NCI-H345 (cell line): ENCODE data around the gene CHRNB1.

Experiments
- DNase-seq: peaks from one replicate; lab custom pipeline; 2025; lab: John Stamatoyannopoulos, UW

Gene CHRNB1

GRCh38 chr17:7438656-7439460 lies 6.0 kb upstream of the CHRNB1 start:
- DNase-seq, result no peak

DNA sequence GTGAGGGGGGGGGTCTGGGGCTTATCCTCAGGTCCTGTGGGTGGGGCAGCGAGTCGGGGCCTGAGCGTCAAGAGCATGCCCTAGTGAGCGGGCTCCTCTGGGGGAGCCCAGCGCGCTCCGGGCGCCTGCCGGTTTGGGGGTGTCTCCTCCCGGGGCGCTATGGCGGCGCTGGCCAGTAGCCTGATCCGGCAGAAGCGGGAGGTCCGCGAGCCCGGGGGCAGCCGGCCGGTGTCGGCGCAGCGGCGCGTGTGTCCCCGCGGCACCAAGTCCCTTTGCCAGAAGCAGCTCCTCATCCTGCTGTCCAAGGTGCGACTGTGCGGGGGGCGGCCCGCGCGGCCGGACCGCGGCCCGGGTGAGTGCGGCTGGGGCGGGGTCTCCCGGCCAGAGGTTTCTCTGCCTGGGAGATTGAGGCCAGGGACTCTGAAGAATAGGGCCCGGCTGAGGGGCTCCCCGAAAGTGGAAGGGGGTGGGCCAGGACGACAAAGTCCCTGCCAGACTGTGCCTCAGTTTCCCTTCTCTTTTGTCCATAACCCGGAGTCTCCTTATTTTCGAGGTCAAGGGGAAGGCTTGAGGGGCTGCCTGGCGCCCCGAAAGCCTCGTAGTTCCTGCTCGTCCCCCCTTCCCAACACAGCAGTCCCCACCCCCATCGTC lies 5.3 kb upstream of the CHRNB1 start, which contains the start of gene FGF11:
FGF11 (plus strand) TSS at position 51 of the 651 bp plus-strand sequence; CDS start at position 160, 109 bp downstream.
- DNase-seq, result no peak

DNA sequence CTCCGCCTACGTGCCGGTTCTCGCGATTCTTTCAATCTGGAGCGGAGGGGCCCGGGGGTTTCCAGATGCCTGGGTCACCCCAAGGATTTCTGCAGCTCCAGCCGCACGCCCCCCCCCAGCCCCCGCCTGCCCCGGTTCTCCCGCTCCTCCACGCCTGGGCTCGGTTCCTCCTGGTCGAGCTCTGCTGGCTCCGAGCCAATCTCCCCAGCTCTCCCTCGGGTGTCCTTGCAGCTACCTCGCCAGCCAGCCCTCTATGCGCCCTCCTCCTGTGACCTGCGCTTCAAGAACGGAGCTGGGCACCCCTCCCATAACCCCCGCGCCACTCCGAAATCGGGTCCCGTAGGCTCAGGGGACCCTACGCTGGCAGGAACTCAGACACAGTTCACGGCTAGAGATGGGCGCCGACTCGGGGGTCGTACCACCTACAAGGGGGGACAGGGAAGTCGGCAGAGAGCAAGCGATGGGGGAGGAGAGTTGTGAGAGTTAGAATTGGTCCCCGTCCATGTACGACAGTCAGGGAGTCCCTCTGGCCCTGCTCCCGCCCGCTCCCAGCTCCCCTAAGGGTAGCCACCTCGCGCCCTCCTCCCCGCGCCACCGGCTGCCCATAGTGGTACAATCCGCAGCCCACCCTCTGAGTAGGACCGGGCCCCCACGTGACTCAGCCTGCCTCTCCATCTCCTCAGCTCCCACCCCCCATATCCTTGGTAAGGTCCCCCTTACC lies 4.6 kb upstream of the CHRNB1 start:
- DNase-seq, result peak; percentile 21

GRCh38 chr17:7440834-7441195 lies 4.0 kb upstream of the CHRNB1 start:
- no peak for DNase-seq

DNA sequence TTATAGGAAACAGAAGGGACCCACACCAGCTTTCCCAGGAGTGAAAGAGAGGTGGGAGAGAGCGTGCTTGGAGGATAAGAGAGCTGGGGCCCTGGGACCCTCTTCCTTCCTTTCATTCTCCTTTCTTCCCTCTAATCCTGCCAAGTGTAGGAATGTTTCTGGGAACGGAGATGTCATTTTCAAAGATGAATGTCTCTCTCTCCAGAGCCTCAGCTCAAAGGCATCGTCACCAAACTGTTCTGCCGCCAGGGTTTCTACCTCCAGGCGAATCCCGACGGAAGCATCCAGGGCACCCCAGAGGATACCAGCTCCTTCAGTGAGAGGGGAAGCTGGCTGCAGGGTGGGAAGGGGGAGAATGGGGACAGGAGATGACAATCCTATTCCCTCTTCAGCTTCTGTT lies 3.6 kb upstream of the CHRNB1 start:
- no peak for DNase-seq

DNA sequence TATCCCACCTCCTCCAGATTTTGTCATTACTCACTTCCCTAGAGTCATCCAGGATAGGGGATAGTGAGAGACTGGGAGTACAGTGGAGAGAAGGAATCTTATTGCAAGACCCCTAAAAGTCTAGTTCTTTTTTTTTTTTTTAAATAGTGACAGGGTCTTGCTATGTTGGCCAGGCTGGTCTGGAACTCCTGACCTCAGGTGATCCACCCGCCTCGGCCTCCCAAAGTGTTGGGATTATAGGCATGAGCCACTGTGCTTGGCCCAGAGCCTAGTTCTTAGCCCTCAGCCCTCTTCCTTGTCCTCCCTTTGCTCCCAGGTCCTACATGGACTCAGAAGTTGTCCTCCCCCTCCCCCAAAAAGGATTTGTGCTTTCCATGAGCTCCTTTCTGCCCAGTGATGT lies 2.7 kb upstream of the CHRNB1 start:
- no peak for DNase-seq

- no peak for DNase-seq
Observed at GRCh38 chr17:7443499-7444485, 1.1 kb upstream of the CHRNB1 start.

DNA sequence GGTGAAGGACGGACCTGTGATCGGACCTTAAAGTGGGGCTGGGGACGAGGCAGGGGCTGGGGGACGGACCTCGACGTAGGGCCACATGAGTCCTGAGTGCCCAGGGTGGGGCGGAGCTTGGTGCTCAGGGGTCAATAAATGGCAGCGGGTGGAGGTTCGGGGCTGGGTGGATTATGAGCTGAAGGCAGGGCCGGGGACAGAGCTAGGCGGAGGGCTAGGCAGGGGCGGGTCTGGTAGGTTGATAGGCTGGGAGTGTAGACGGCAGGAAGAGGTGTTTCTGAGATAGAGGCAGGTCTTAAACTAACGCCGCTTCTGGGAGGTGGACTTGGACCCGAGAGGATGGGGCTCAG lies 733 bp downstream of the CHRNB1 start:
- no peak for DNase-seq

GRCh38 chr17:7448461-7448860 lies 3.6 kb downstream of the CHRNB1 start:
- no peak for DNase-seq

DNA sequence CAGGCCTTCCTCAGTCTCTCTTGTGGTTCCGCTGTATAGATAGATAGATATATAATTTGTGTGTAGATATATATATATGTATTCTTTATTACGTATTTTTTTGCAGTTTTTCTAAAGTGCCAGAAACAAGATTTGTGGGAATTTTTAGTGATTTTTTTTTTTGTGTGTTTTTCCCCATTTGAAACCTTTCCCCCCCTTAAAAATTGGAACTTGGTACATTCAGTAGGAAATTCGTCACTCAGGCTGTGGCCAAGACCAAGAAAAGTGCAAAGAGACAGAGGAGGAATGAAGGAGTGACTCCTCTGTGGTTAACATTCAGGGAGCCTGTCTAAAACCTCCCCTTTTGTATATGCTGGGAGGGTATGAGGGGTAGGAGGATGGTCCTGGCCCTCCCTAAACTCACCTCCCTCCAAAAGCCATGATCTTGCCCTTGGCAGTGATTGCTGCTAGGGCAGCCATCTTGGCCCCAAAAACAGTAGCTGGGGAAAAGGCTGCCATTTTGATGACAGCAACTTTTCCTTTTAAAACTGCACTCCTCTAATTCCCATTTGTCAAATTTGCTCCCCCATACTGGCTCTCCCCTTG lies 15.2 kb downstream of the CHRNB1 start:
- DNase-seq, result no peak

- DNase-seq, result no peak
Observed at GRCh38 chr17:7460850-7461660, 16.2 kb downstream of the CHRNB1 start.

- DNase-seq, result no peak
Observed at GRCh38 chr17:7462474-7463371, 17.9 kb downstream of the CHRNB1 start.

GRCh38 chr17:7463372-7463846 lies 18.5 kb downstream of the CHRNB1 start:
- DNase-seq, result no peak

GRCh38 chr17:7464081-7464480 lies 19.2 kb downstream of the CHRNB1 start:
- DNase-seq, result no peak

DNA sequence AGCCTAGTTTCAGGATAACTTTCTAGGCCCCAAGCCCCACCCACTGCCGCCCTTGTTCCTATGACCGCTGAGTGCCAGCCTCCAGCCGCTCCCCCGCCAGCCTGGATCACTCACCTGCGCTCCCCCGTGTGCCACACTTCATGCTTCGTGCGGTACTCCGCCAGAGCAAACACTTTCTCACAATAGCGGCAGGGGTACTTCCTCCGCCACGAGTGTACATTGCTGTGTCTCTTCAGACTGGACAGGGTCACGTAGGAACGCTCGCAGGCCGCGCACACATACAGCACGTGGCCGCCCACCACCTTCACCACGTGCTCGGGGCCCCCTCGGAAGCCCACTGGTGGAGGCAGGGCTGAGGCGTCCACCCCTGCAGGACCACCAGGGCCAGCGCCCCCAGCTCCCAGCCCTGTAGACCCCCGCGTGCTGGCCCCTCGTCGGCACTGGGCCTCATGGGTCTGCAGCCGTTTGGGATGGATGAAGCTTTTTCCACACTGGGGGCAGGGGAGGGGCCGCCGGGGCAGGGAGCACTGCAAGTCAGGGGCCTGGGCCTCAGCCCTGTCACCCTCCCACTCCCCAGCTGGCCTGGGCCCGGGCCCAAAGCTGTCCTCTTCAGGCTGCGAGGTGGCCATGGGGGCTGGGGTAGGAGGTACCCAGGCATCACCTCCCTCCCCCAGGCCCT lies 20.9 kb downstream of the CHRNB1 start:
- no peak for DNase-seq

DNA sequence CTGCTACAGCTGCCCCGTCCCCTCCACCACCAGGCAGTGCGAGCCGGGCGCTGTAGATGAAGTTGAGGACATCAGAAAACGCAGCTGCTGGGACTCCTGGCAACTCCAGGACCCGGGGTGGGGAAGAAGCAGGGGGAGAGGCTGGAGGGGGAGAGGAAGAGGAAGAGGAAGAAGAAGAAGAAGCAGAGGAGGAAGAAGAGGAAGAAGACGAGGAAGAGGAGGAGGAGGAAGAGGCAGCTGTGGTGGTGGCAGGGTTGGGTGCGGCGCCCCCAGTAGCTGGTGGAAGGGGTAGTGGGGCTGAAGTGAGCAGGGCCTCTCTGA lies 21.4 kb downstream of the CHRNB1 start:
- DNase-seq, result no peak

- no peak for DNase-seq
Observed at GRCh38 chr17:7466639-7467341, 21.9 kb downstream of the CHRNB1 start.

GRCh38 chr17:7467498-7467897 lies 22.6 kb downstream of the CHRNB1 start:
- DNase-seq, result no peak
